Gastroesophageal sphincter (tissue), 4 donors: Measurements from ENCODE around the gene SYCP1. TPM values are rescaled to one million over a fixed set of nuclear protein-coding genes. Genes with fewer than 3 reads are reported as not detected.

ENCODE experiments used
- ATAC-seq: fragments of 150-250 bp; one replicate; pipeline ENCODE4 v1.9.1; 2016; ENCODE audit warnings: mild to moderate bottlenecking, moderate library complexity
- H3K27ac ChIP-seq, 4 donors: fragments of 200-600 bp; sonication (generic) in 3 of 4; 1 replicate in 3 of 4; 2 replicates in 1 of 4; pipeline ENCODE4 v1.5.1; 2016 to 2019
- H3K27me3 ChIP-seq: fragments of 200-600 bp; sonication (generic); one replicate; pipeline ENCODE4 v1.5.1; 2019
- H3K36me3 ChIP-seq, 2 donors: fragments of 200-600 bp; sonication (generic); one replicate each; pipeline ENCODE4 v1.5.1; 2019; ENCODE audit warnings: control low read depth in 1 of 2
- H3K4me1 ChIP-seq, 3 donors: fragments of 200-600 bp; sonication (generic); 1 replicate in 2 of 3; 2 replicates in 1 of 3; pipeline ENCODE4 v1.5.1; 2016 to 2019; ENCODE audit warnings: control low read depth in 2 of 3
- H3K4me3 ChIP-seq, 2 donors: fragments of 200-600 bp; sonication (generic); one replicate each; pipeline ENCODE4 v1.5.1; 2019; ENCODE audit warnings: mild to moderate bottlenecking in 1 of 2, moderate library complexity in 1 of 2
- H3K9me3 ChIP-seq, 3 donors: fragments of 200-600 bp; sonication (generic); one replicate each; pipeline ENCODE4 v1.5.1; 2017 to 2019; ENCODE audit warnings: control low read depth in 2 of 3
- EP300 ChIP-seq: sonication (generic); formaldehyde crosslinking; IDR thresholded peaks from one replicate; pipeline ENCODE4 v1.6.1; 2017; ENCODE audit warnings: antibody characterized with exemption, mild to moderate bottlenecking
- POLR2A ChIP-seq, 2 donors: fragments of 450-650 bp; IDR thresholded peaks; one replicate each; pipeline ENCODE4 v1.6.1; 2017; ENCODE audit warnings: antibody characterized with exemption in 2 of 2, mild to moderate bottlenecking in 2 of 2, moderate library complexity in 1 of 2
- POLR2AphosphoS5 ChIP-seq: sonication (generic); formaldehyde crosslinking; IDR thresholded peaks from one replicate; pipeline ENCODE4 v1.6.1; 2017; ENCODE audit warnings: antibody characterized with exemption
- WGBS, 2 donors: methylation state at CpG; one replicate each; pipeline ENCODE4 v1.1.5; 2018; ENCODE audit warnings: low coverage in 1 of 2; 5-methylcytosine and 5-hydroxymethylcytosine counted together
- total RNA-seq, 4 donors: library from RNA; depleted of rRNA; stranded (reverse); fragments of >200 nt; gene quantifications; one replicate each; pipeline ENCODE4 v1.1.0, GENCODE V29; 2016
- TF ChIP-seq, protein P1 (sequence below), 4 experiments: fragments of 200-600 bp in 2 of 4; fragments of 450-650 bp in 2 of 4; sonication (generic) in 1 of 4; IDR thresholded peaks; one replicate each; pipeline ENCODE4 v1.5.1; 2017 to 2019; ENCODE audit warnings: antibody characterized with exemption in 4 of 4, mild to moderate bottlenecking in 2 of 4, moderate library complexity in 2 of 4

SYCP1 gene
- total RNA-seq, 4 donors from 2014 or later, result not detected

- no peak overlapping the region for H3K27ac ChIP-seq
- H3K36me3 ChIP-seq, result peaks cover 0 to 14% of the 10 kb centered on the region in 2 donors
- no peak overlapping the region for H3K4me3 ChIP-seq
- WGBS, 2 donors, result 59 to 100% methylated on average over 1 to 4 of the region's 4 CpGs
- TF ChIP-seq, protein P1, sequence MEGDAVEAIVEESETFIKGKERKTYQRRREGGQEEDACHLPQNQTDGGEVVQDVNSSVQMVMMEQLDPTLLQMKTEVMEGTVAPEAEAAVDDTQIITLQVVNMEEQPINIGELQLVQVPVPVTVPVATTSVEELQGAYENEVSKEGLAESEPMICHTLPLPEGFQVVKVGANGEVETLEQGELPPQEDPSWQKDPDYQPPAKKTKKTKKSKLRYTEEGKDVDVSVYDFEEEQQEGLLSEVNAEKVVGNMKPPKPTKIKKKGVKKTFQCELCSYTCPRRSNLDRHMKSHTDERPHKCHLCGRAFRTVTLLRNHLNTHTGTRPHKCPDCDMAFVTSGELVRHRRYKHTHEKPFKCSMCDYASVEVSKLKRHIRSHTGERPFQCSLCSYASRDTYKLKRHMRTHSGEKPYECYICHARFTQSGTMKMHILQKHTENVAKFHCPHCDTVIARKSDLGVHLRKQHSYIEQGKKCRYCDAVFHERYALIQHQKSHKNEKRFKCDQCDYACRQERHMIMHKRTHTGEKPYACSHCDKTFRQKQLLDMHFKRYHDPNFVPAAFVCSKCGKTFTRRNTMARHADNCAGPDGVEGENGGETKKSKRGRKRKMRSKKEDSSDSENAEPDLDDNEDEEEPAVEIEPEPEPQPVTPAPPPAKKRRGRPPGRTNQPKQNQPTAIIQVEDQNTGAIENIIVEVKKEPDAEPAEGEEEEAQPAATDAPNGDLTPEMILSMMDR (IDR thresholded peaks at IDR 0.05), result no peak
- TF ChIP-seq POLR2A (IDR thresholded peaks at IDR 0.05), result no peak
- no peak for TF ChIP-seq POLR2AphosphoS5
- TF ChIP-seq EP300, result no peak
- peaks cover 0 to 22% (median 3%) of the 10 kb centered on the region in 3 donors for H3K4me1 ChIP-seq
- no peaks in the 10 kb centered on the region for H3K27me3 ChIP-seq
- no peaks in the 10 kb centered on the region for H3K9me3 ChIP-seq
- no peak for ATAC-seq
Observed at GRCh38 chr1:115036814-115037507, 182.3 kb downstream of the SYCP1 start.

- 70 to 80% methylated on average over 2 of the region's 2 CpGs for WGBS, 2 donors
Observed at GRCh38 chr1:115040501-115040900, 185.8 kb downstream of the SYCP1 start.

DNA sequence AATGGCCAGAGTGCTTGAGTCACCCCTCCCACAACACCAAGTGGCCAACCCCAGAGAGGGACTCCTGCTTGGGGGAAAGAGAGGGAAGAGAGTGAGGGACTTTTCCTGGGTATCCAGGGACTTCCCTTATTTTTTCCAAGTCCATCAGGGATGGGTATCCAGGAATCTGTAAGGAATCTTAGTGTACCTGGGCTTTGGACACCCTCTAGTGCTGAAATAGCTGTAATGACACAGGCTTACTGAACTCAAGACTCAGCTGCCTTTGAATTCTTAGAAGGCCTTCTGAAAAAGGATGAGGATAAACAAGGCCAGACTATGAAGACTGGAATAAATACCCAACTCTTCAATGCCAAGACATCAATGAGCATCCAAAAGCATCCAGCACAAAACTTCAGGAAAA lies 187.0 kb downstream of the SYCP1 start:
- Histone ChIP-seq H3K4me3 (no peak overlapping the region), H3K9me3 (no peaks in the 10 kb centered on the region), H3K36me3 (peaks cover 0 to 24% of the 10 kb centered on the region in 2 donors), H3K27me3 (no peaks in the 10 kb centered on the region), H3K4me1 (peaks cover 0 to 21% (median 3%) of the 10 kb centered on the region in 3 donors), H3K27ac (no peak overlapping the region)
- TF ChIP-seq, protein P1 (IDR thresholded peaks at IDR 0.05), result no peak
- TF ChIP-seq POLR2A (IDR thresholded peaks at IDR 0.05) (no peak), EP300 (no peak), POLR2AphosphoS5 (no peak)
- no peak for ATAC-seq

More at GRCh38 chr1:115040501-115040900, 185.8 kb downstream of the SYCP1 start:
- Histone ChIP-seq H3K27ac (no peak overlapping the region), H3K9me3 (no peaks in the 10 kb centered on the region), H3K4me3 (no peak overlapping the region), H3K36me3 (peaks cover 0 to 21% of the 10 kb centered on the region in 2 donors), H3K4me1 (peaks cover 0 to 22% (median 3%) of the 10 kb centered on the region in 3 donors), H3K27me3 (no peaks in the 10 kb centered on the region)
- no peak for ATAC-seq
- TF ChIP-seq POLR2A (IDR thresholded peaks at IDR 0.05), result no peak
- TF ChIP-seq, protein P1 (IDR thresholded peaks at IDR 0.05), result no peak
- TF ChIP-seq EP300, result no peak
- TF ChIP-seq POLR2AphosphoS5, result no peak

Other genes with a start within 250 kb of the SYCP1 start
- 1 to 10 TPM; 2.8 to 5.3 (median 2.9) TPM for gene DENND2C, start 184.8 kb upstream of the SYCP1 start, total RNA-seq
- gene AMPD1, start 159.3 kb upstream of the SYCP1 start, total RNA-seq, result not detected
- gene NRAS, start 138.1 kb upstream of the SYCP1 start, total RNA-seq, result 10 to 100 TPM; 13.3 to 26.0 (median 20.5) TPM
- gene CSDE1, start 96.9 kb upstream of the SYCP1 start, total RNA-seq, result 1,000 to 10,000 TPM in 3 of 4 donors, 100 to 1,000 TPM in 1; 800 to 1,932 (median 1,384) TPM
- gene SIKE1, start 74.2 kb upstream of the SYCP1 start, total RNA-seq, result 10 to 100 TPM; 29.7 to 57.4 (median 34.0) TPM
- not detected for gene TSHB, start 175.0 kb downstream of the SYCP1 start, total RNA-seq
- 10 to 100 TPM; 53.7 to 85.1 (median 63.8) TPM for gene TSPAN2, start 234.6 kb downstream of the SYCP1 start, total RNA-seq